C1 segment of cervical spinal cord (tissue), 14 donors: ENCODE results near the gene SSBP4.

ENCODE experiments used
- DNase-seq, 14 donors: peaks; one replicate each; lab custom pipeline; 2025; lab: John Stamatoyannopoulos, UW

The SSBP4 gene

GRCh38 chr19:18464646-18465045, 45.4 kb downstream of the SSBP4 start:
- DNase-seq, result peak in 12 of 14 donors; percentile 43 to 92 (median 76)

GRCh38 chr19:18465214-18465963, 46.2 kb downstream of the SSBP4 start:
- DNase-seq, result peak in 2 of 14 donors; percentile 34 to 42

DNA sequence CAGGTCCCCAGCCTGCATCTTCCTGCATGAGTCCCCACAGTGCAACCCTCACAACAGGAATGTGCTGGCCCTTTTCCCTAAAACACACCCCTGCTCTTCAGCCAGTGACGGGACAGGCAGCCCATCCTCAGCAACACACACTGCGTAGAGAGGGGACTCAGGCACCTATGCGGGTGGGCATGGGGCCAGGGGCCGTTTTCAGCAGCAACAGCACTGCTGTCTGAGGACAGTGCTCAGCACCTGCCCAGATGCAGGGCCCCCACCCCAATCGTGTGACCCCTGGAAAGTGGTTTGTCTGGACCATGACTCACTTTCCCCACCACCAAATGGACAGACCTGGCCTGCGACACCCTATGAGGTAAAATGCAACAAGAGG, 46.8 kb downstream of the SSBP4 start:
- no peak for DNase-seq

DNA sequence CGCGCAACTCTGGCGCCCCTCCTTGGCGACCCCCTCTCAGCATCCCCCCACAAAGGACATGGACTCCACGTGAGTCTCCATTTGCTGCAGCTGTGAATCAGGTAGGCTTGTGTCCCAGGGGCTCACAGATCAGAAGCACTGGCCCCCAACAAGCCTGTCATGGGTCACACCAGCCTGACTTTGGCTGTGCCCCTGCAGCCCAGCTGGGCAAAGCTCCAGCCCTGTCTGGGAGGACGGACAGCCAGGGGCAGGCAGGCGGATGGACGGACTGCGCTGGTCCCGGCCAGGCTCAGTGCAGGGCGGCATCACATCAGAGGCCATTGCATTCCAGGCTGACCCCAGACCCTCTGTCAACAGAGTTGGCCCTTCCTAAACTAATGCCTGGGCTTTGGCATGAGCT, 47.2 kb downstream of the SSBP4 start:
- no peak for DNase-seq

DNA sequence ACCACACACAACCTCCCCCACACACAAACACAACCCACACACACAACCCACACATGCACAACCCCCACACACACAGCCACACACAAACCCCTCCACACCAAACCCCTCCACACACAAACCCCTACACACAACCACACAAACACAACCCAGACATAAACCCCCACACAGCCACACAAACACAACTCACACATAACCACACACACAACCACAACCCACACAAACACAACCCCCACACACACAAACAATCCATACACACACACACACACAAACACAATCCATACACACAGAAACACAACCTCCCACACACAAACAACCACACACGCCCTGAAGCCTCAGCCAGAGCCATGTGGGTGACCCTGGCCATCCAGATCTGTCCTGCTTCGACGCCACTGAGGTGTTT, 48.8 kb downstream of the SSBP4 start:
- no peak for DNase-seq

DNA sequence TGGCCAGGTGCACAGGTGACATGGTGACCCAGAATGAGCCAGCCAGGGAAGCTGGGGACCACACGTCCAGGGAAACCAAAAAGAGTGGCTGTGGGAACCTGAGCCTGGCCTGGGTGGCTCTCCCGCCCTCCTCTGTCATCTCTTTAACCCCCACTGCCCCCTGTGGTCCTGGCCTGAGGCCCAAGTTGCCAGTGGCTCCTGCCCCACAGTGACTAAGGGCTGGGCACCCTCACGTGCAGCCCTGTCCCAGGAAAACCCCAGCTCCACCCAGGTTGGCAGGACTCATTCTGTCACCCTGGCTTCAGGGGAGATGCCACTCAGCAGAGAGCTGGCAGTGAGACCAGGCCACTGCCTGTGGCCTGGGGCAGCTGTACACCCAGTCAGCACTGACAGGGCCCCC, 49.3 kb downstream of the SSBP4 start:
- no peak for DNase-seq

DNA sequence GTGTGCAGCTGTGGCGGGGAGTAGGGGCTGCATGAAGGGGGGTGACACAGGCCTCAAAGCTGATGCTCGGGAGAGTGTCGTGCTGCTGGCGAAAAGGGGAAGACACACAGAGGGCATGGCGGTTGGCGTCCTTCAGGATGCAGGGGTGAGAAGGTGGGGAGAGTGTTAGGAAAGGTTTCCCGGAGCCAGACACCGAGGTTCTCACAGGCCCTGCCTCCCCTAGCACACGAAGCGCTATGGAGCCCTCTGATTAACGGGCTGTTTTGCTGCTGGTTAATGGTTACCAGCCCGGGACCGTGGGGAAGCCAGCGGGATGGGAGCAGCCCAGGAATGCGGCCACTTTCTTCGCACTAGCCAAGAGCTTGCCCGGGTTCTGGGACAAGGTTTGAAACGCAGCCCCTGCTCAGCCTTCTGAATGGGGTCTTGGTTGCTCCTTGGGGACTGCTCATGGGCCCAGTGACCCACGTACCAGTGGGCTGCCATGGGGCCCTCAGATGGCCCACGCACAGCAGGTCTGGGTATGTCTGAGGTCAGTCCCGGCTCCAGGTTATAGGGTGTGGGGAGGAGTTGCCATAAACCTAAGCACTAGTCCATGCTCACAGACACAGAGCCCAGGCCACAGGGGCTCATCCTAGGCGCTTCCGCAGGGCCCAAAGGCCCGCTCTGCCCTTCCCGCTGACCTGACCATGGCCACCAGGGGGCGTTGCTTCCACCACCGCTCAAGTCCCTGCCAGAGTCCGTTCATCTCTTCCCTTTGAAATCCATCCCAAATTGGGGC, 50.1 kb downstream of the SSBP4 start:
- DNase-seq, result peak in 6 of 14 donors; percentile 17 to 65 (median 40)

GRCh38 chr19:18470787-18471186, 51.6 kb downstream of the SSBP4 start:
- no peak for DNase-seq

DNA sequence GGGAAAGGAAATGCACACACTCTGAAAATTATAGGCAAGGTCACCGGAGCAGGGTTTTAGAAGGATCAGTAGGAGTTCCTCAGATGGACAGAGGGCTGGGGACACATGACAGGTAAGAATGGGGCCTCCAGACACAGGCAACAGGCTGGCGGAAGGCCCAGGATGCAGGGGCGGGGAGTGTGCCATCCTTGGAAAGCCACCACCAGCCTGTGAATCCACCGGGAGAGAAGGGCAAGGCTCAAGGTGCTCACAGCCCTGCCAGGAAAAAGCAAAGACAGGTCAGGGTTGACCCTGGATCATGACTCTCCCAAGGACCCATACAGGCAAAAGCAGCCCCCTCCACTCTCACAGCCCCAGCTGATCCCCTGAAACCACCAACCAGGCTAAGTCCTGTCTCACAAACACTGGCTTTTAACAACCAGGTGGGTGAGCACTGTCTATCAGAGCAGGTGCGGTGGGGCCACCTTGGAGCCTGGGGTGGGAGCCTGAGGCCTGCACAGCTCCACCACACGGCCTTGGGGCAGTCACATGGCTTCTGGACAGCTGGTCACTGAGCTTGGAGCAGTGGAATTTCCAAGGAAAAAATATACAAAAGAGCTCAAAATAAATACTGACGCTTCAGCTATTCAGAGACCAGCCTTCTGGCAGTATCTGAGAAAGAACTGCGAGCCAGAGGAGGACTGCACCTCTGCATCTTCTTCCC, 54.0 kb downstream of the SSBP4 start:
- peak in 1 of 14 donors; percentile 64 for DNase-seq

GRCh38 chr19:18473706-18474087, 54.5 kb downstream of the SSBP4 start:
- DNase-seq, result no peak

DNA sequence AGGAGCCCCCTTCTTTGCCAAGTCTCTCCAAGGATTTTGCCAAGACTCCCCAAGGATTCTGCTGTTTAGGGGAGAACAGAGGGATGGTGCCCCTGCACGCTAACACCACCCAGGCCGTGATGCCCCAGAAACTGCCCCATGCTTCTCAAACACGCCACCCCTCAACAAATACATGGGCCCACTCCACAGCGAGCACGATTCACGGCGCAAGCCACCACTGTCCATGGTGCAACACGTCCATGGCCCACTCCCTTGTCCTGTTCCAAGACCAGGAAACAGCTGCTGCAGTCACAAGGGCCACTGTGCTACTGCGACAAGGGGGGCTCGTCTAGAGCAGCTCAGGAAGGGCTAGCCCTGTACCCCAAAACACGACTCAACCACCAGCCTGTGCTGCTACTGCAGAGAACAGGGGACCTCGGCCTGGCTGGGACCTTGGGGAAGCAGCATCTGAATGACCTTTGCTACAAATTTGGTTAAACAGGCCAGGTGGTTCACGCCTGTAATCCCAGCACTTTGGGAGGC, 55.2 kb downstream of the SSBP4 start:
- no peak for DNase-seq

GRCh38 chr19:18475004-18475453, 55.8 kb downstream of the SSBP4 start:
- DNase-seq, result no peak

GRCh38 chr19:18475762-18476331, 56.6 kb downstream of the SSBP4 start:
- DNase-seq, result no peak

- no peak for DNase-seq
Observed at GRCh38 chr19:18476507-18477041, 57.4 kb downstream of the SSBP4 start.

DNA sequence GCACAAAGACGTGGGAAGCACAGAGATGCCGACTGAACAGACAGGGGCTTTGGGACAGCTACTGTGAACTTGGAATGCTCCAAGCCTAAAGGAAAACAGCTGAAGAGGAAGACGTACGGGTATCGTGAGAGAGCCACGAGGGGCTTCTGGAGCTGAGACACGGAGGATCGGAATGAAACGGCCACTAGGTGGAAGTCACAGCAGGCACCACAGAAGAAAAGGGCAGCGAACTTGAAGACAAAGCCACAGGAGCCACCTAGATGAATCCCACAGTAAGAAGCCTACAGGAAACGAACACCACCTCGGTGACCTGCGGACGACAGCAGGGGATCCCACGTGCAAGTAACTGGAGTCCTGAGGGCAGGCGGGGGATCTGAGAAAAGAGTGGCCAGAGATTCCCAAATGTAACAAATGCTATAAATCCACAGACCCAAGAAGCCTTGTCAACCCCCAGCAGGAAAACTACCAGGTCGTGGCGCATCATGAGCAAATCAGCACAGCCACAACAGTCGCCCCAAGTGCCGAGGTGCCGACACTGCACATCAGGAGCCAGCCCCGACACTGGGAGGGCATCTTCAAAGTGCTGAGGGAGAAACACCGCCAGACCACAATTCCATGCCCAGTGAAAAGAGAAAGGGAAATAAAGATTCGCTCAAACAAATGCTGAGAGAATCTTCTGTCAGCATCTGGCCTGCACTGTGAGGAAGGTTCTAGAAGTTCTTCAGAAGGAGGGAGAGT, 58.0 kb downstream of the SSBP4 start:
- DNase-seq, result no peak

DNA sequence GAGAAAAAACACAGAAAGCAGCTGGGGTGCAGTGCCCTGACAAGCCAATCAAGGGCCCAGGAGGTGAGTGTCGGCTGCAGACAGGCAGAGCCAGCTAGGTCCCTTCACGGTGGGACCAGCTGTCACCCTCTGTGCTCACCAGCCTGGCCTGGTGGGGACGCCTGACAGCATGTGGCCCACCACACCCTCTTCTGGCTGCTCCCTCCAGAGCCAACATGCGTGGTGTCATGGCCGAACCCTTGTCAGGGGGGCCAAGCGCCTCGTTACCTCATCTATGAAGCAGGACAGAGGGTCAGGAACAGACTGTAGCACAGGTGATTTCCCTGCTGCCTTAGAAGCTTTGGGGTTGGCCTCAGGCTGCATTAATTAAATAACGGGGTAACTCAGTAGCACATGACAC, 58.8 kb downstream of the SSBP4 start:
- DNase-seq, result no peak

- peak in 11 of 14 donors; percentile 19 to 67 (median 47) for DNase-seq
Observed at GRCh38 chr19:18478545-18479311, 59.5 kb downstream of the SSBP4 start.

- peak in 5 of 14 donors; percentile 21 to 96 (median 68) for DNase-seq
Observed at GRCh38 chr19:18480006-18480691, 61.0 kb downstream of the SSBP4 start.

DNA sequence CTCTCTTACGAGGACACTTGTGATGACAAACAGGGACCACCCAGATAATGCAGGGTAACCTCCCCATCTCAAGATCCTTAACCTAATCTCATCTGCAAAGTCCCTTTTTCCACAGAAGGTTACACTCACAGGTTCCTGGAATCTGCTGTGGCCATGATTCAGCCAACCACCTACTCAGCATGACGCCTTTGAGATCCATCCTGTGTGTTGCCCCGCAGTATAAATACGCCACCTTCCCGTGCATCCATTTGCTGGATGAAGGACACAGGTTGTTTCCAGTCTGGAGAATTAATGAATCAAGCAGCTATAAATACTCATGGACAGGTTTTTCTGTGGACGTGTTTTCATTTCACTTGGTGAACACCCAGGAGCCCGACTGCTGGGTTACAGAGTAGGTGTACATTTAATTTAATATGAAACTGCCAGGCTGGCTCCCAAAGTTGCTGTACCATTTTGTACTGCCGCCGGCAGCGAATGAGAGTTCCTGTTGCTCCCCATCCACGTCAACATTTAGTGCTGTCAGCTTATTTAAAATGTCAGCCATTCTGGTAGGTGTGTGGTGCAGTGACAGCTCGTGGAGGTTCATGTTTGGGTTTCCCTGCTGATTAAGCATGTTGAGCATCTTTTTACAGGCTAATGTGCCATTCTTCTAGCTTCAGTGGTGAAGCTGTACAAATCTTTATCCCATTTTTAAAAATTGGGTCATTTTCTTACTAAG, 62.5 kb downstream of the SSBP4 start:
- peak in 1 of 14 donors; percentile 62 for DNase-seq
